Measurements from ENCODE around the gene NRXN3. TPM values are rescaled to one million over a fixed set of nuclear protein-coding genes. Genes with fewer than 3 reads are reported as not detected.

The NRXN3 gene
- total RNA-seq, 2 donors from 2014 or later: 1.3 to 2.3 TPM

DNA sequence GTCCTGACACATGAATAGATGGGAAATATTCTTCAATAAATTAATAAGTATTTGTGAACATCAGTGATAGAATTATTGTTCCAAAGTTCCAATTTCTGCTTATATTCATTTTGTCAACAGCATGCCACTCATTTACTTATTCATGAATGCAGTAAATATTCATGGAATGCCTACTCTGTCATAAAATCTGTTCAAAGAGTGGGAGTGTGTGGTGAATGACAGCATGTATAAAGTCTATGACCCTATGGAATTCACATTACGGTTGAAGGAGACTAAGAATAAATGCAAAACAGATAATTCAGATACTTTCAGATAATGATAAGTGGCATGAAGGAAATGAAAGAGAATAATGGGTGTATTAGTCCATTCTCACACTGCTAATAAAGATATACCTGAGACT, 494.7 kb downstream of the NRXN3 start:
- no peak for TF ChIP-seq CTCF (IDR thresholded peaks at IDR 0.05)
- 44% methylated on average over 1 of the region's 1 CpG for WGBS, 2 donors
- Histone ChIP-seq H3K27ac (no peak overlapping the region), H3K36me3 (replicated peaks in 1 of 2; ENCODE audit: insufficient read depth in 1 of 2, low read depth in 2 of 2) (no peaks in the 10 kb centered on the region), H3K4me1 (no peaks in the 10 kb centered on the region), H3K4me3 (no peak overlapping the region), H3K27me3 (no peaks in the 10 kb centered on the region), H3K9me3 (no peaks in the 10 kb centered on the region)
- intact Hi-C loops (cut with DNase I): no loop called here
- no peak for ATAC-seq
- no peak for DNase-seq

- Histone ChIP-seq H3K36me3 (replicated peaks in 1 of 2; ENCODE audit: insufficient read depth in 1 of 2, low read depth in 2 of 2) (no peaks in the 10 kb centered on the region), H3K4me3 (no peak overlapping the region), H3K4me1 (no peaks in the 10 kb centered on the region), H3K27me3 (no peaks in the 10 kb centered on the region), H3K9me3 (no peaks in the 10 kb centered on the region), H3K27ac (no peak overlapping the region)
- intact Hi-C loops (cut with DNase I): no loop called here
- DNase-seq (no peak), ATAC-seq (no peak)
- 49 to 56% methylated on average over 5 of the region's 5 CpGs for WGBS, 2 donors
- TF ChIP-seq POLR2A (IDR thresholded peaks at IDR 0.05) (no peak), CTCF (IDR thresholded peaks at IDR 0.05) (no peak)
Observed at GRCh38 chr14:78666336-78667056, 496.3 kb downstream of the NRXN3 start.

DNA sequence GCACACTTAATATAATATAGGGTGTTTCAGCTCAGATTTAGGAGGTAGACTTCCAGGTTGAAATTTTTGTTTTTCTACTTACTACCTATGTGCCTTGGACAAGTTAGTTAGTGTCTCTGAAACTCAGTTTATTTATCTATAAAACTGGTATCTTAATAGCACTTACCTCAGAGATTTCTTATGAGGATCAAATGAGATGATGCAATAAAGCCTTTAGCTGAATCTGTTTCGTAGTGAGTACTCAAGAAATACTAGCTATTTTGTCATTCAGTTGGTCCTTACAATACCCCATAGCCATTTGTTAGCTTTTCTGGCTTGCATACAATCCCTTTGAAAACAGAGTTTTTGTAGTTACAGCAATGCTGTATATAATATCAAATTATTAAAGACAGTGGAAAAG, 497.0 kb downstream of the NRXN3 start:
- H3K4me1 ChIP-seq: no peaks in the 10 kb centered on the region
- H3K27me3 ChIP-seq: no peaks in the 10 kb centered on the region
- no peak overlapping the region for H3K4me3 ChIP-seq
- no peak for TF ChIP-seq CTCF (IDR thresholded peaks at IDR 0.05)
- TF ChIP-seq POLR2A (IDR thresholded peaks at IDR 0.05): no peak
- WGBS, 2 donors: 41 to 55% methylated on average over 1 of the region's 1 CpG
- H3K27ac ChIP-seq: no peak overlapping the region
- no peak for DNase-seq
- intact Hi-C loops (cut with DNase I): no loop called here
- H3K36me3 ChIP-seq (replicated peaks in 1 of 2; ENCODE audit: insufficient read depth in 1 of 2, low read depth in 2 of 2): no peaks in the 10 kb centered on the region
- H3K9me3 ChIP-seq: no peaks in the 10 kb centered on the region
- no peak for ATAC-seq

- no peak for ATAC-seq
- H3K4me1 ChIP-seq: no peaks in the 10 kb centered on the region
- DNase-seq: no peak
- intact Hi-C loops (cut with DNase I): no loop called here
- no peak overlapping the region for H3K27ac ChIP-seq
- H3K27me3 ChIP-seq: no peaks in the 10 kb centered on the region
- no peak overlapping the region for H3K4me3 ChIP-seq
- no peaks in the 10 kb centered on the region for H3K9me3 ChIP-seq
- no peaks in the 10 kb centered on the region for H3K36me3 ChIP-seq (replicated peaks in 1 of 2; ENCODE audit: insufficient read depth in 1 of 2, low read depth in 2 of 2)
- TF ChIP-seq CTCF (IDR thresholded peaks at IDR 0.05) (no peak), POLR2A (IDR thresholded peaks at IDR 0.05) (no peak)
- 59 to 79% methylated on average over 3 of the region's 3 CpGs for WGBS, 2 donors
Observed at GRCh38 chr14:78673845-78674244, 503.7 kb downstream of the NRXN3 start.

- Histone ChIP-seq H3K4me1 (no peaks in the 10 kb centered on the region), H3K27me3 (no peaks in the 10 kb centered on the region), H3K9me3 (no peaks in the 10 kb centered on the region), H3K4me3 (no peak overlapping the region), H3K27ac (no peak overlapping the region), H3K36me3 (replicated peaks in 1 of 2; ENCODE audit: insufficient read depth in 1 of 2, low read depth in 2 of 2) (no peaks in the 10 kb centered on the region)
- intact Hi-C loops (cut with DNase I): no loop called here
- no peak for TF ChIP-seq CTCF (IDR thresholded peaks at IDR 0.05)
- no peak for TF ChIP-seq POLR2A (IDR thresholded peaks at IDR 0.05)
- DNase-seq: no peak
- ATAC-seq: no peak
Observed at GRCh38 chr14:78674820-78675219, 504.6 kb downstream of the NRXN3 start.

Measured in body of pancreas (tissue), 4 donors.